GM18909 (cell line): ENCODE measurements around the gene NOC4L.
"Not testable (repeated sequence)": the region's sequence is repeated elsewhere in the genome, so short reads cannot be mapped to it uniquely, and the experiment has no call there.

Experiments
- ATAC-seq: cut with Tn5 transposase; IDR thresholded peaks from one replicate; pipeline ENCODE4 v1.9.1; 2021; ENCODE audit warnings: mild to moderate bottlenecking; ENCODE audit not compliant: unreplicated experiment, poor library complexity

NOC4L gene

GRCh38 chr12:132191715-132192553 is 47.7 kb downstream of the NOC4L start:
- no peak for ATAC-seq

- no peak for ATAC-seq
Observed at GRCh38 chr12:132194056-132194455, 49.8 kb downstream of the NOC4L start.

GRCh38 chr12:132194556-132194955 is 50.3 kb downstream of the NOC4L start:
- ATAC-seq = no peak

- not testable (repeated sequence) for ATAC-seq
Observed at GRCh38 chr12:132195242-132195641, 51.0 kb downstream of the NOC4L start.

GRCh38 chr12:132196038-132196872 is 52.0 kb downstream of the NOC4L start:
- ATAC-seq = no peak

GRCh38 chr12:132196873-132197390 is 52.7 kb downstream of the NOC4L start:
- no peak for ATAC-seq

- no peak for ATAC-seq
Observed at GRCh38 chr12:132197581-132198354, 53.5 kb downstream of the NOC4L start.

- ATAC-seq = no peak
Observed at GRCh38 chr12:132199101-132199500, 54.8 kb downstream of the NOC4L start.

GRCh38 chr12:132199526-132200319 is 55.5 kb downstream of the NOC4L start:
- ATAC-seq = no peak

GRCh38 chr12:132200800-132201199 is 56.5 kb downstream of the NOC4L start:
- ATAC-seq = no peak

GRCh38 chr12:132201391-132202120 is 57.3 kb downstream of the NOC4L start:
- no peak for ATAC-seq
